Measurements from ENCODE around the gene TMEM151A. TPM values are rescaled to one million over a fixed set of nuclear protein-coding genes. Genes with fewer than 3 reads are reported as not detected.
A peak's percentile ranks its signal among the peaks of the same experiment; 100 is the strongest.
"Not testable (repeated sequence)": the region's sequence is repeated elsewhere in the genome, so short reads cannot be mapped to it uniquely, and the experiment has no call there.

The TMEM151A gene
- not detected in 2 replicates for total RNA-seq

DNA sequence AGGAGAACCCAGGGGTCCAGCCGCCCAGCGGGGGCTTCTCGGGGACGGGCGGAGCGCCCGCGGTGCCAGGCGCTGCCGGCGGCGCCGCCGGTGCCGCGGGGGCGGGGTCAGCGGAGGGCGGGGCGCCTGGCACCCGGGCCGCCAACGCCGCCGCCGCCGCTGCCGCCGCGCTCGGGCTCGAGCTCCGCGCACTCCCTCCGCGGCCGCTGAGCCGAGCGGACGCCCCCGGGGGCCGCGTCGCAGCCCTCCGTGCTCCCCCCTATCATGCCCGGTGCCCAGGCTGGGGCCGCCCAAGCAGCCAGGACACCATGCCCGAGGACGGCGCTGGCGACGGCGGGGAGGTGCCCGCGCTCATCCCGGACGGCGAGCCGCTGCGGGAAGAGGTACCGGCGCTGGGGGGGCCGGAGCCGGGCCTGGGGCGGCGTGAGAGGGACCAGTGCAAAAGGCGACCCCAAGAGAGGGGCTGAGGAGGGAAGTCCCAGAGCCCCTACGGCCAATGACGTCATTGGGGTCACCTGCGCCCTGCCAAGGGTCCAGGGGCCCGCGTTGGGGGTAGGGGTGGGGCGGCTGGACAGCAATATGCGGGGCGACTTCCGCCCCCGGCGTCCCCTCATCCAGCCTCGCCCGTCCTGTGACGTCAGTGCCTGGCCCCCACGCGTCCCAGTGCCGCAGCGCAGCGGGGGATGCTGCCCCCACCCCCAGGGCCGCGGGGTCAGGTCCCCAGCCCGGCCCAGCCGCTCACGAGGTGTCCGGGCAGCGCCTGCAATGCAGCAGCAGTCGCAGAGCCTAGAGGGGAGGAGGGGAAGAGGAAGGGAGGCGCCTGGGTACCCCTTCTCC lies at the start of gene TMEM151A:
TMEM151A (plus strand) TSS at position 189 of the 837 bp plus-strand sequence; CDS start at position 309, 120 bp downstream.
- no peak for DNase-seq (ENCODE audit: low spot score)
- Mint-ChIP-seq H3K27ac (no peak within 1 kb of the TSS), H3K27me3 (ENCODE audit: low read depth) (peaks cover 30% of the 10 kb centered on the region), H3K36me3 (ENCODE audit: low read depth) (no peaks in the 10 kb centered on the region), H3K9me3 (no peaks in the 10 kb centered on the region), H3K4me3 (ENCODE audit: low read depth) (peak within 1 kb of the TSS; percentile 49), H3K4me1 (ENCODE audit: low read depth) (peaks cover 12% of the 10 kb centered on the region)
- intact Hi-C loops (cut with micrococcal nuclease): no loop called here

DNA sequence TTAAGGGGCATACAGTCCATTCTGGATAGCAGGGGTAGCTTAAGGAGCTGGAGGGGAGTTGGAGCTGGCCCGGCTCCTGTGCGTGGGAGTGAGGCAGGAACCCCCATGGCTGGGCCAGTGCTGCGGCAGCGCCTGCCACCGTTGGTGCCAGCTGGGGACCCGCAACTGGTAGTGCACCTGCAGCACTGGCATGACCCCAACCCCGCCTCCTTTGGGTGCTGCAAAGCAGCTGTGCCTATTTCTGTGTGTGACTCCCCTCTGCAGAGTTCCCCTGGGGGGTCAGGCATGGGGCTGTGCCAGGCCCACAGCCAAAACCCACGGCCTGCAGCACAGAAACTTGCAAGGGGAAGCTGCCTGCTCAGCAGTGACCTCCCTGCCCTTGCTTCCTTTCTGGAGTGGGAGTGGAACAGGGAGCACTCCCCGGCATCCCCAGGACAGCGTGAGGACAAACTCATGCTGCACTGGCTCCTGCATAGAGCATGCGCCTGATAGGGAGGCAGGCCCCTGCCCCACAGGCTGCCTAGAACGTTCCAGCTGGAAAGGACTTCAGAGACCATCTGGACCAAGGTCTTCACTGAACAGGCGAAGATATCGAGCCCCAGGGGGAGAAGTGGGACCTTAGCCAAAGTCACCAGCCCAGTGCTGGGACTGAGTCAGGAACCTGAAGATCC lies 49.5 kb upstream of the TMEM151A start:
- Mint-ChIP-seq H3K9me3 (no peaks in the 10 kb centered on the region), H3K36me3 (ENCODE audit: low read depth) (peaks cover 34% of the 10 kb centered on the region), H3K4me3 (ENCODE audit: low read depth) (no peak overlapping the region), H3K27ac (no peak overlapping the region), H3K27me3 (ENCODE audit: low read depth) (no peaks in the 10 kb centered on the region), H3K4me1 (ENCODE audit: low read depth) (no peaks in the 10 kb centered on the region)
- DNase-seq (ENCODE audit: low spot score): no peak
- intact Hi-C loops (cut with micrococcal nuclease): no loop called here

DNA sequence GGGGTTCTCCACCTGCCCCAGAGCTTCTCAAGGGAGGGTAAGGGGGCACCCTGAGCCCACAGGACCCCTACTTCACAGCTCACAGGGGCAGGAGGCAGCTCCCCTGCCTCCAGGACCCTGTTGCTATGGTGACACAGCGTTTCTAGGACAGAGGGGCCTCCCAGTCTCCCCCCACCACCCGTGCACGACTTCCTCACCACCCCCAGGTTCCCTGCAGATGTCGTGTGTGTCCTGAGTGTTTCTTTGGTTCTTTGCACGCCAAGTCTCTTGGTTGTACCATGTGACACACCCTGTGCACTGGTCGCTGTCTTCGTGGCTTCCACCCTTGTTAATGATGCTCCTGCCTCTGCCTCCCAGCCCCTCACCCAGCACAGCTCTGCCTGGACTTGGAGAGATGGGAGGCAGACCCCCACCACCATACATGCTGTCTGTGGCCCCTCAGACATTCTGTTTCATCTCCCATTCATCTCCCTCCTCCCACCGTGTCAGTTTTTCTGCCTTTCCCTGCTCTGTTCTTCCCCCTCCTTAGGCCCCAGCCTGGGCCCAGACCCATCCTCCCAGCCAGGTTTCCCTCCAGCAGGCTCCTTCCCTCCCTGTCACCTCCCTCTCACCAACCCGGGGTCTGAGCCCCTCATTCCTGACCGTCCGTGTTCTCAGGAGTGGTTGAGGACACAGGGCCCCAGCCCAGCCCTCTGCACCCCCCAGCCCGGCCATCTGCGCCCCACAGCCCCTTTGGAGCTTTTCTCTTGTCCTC lies 47.7 kb upstream of the TMEM151A start:
- no peaks in the 10 kb centered on the region for H3K4me1 Mint-ChIP-seq (ENCODE audit: low read depth)
- H3K27me3 Mint-ChIP-seq (ENCODE audit: low read depth): no peaks in the 10 kb centered on the region
- no peaks in the 10 kb centered on the region for H3K9me3 Mint-ChIP-seq
- H3K27ac Mint-ChIP-seq: peak overlapping the region; percentile 18
- H3K4me3 Mint-ChIP-seq (ENCODE audit: low read depth): no peak overlapping the region
- intact Hi-C loops (cut with micrococcal nuclease): no loop called here
- H3K36me3 Mint-ChIP-seq (ENCODE audit: low read depth): peaks cover 28% of the 10 kb centered on the region
- DNase-seq (ENCODE audit: low spot score): no peak

DNA sequence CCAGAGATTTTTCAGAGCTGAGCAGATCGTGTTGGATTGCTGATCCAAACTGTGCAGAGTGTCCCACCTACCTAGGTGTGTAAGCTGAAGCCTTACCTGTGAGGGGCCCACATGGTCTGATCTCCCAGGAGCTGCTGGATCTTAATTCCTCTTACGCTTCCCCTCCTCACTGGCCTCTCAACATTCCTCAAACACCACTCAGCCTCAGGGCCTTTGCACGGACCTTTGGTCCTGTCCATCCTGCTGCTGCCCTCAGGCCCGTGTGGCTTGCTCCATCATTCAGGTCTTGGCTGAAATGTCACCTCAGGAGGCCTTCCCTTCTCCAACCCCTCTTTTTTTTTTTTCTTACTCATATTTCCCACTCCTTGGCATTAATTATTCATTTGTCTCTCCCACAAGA lies 44.4 kb upstream of the TMEM151A start:
- no peak for DNase-seq (ENCODE audit: low spot score)
- Mint-ChIP-seq H3K27me3 (ENCODE audit: low read depth) (no peaks in the 10 kb centered on the region), H3K4me3 (ENCODE audit: low read depth) (no peak overlapping the region), H3K4me1 (ENCODE audit: low read depth) (peaks cover 3% of the 10 kb centered on the region), H3K9me3 (no peaks in the 10 kb centered on the region), H3K36me3 (ENCODE audit: low read depth) (peaks cover 13% of the 10 kb centered on the region), H3K27ac (no peak overlapping the region)
- intact Hi-C loops (cut with micrococcal nuclease): no loop called here

DNA sequence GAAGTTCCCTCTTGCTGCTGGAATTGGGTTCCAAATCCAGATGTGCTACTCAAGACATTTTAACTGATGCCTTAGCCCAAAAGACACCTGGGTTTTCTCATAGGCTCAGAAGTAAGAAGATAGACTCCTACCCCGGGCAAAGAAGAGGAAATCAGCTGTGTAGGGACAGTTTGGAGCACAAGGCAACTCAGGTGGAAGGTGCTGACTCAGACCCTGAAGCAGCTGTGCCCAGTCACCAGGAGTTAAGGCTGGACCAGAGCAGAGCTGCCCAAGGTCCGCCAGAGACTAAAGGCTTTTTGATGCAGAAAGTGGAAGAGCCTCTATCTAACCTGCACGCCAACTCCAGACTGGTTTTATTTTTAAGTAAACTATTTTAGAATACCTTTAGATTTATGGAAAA lies 43.9 kb upstream of the TMEM151A start:
- intact Hi-C loops (cut with micrococcal nuclease): no loop called here
- DNase-seq (ENCODE audit: low spot score): no peak
- H3K4me1 Mint-ChIP-seq (ENCODE audit: low read depth): peaks cover 3% of the 10 kb centered on the region
- no peaks in the 10 kb centered on the region for H3K27me3 Mint-ChIP-seq (ENCODE audit: low read depth)
- H3K36me3 Mint-ChIP-seq (ENCODE audit: low read depth): peaks cover 10% of the 10 kb centered on the region
- H3K4me3 Mint-ChIP-seq (ENCODE audit: low read depth): no peak overlapping the region
- H3K27ac Mint-ChIP-seq: no peak overlapping the region
- no peaks in the 10 kb centered on the region for H3K9me3 Mint-ChIP-seq

- no peaks in the 10 kb centered on the region for H3K27me3 Mint-ChIP-seq (ENCODE audit: low read depth)
- intact Hi-C loops (cut with micrococcal nuclease): no loop called here
- no peak overlapping the region for H3K4me3 Mint-ChIP-seq (ENCODE audit: low read depth)
- H3K27ac Mint-ChIP-seq: no peak overlapping the region
- H3K36me3 Mint-ChIP-seq (ENCODE audit: low read depth): peaks cover 4% of the 10 kb centered on the region
- no peak for DNase-seq (ENCODE audit: low spot score)
- peaks cover 3% of the 10 kb centered on the region for H3K4me1 Mint-ChIP-seq (ENCODE audit: low read depth)
- H3K9me3 Mint-ChIP-seq: no peaks in the 10 kb centered on the region
Observed at GRCh38 chr11:66248903-66249302, 42.8 kb upstream of the TMEM151A start.

DNA sequence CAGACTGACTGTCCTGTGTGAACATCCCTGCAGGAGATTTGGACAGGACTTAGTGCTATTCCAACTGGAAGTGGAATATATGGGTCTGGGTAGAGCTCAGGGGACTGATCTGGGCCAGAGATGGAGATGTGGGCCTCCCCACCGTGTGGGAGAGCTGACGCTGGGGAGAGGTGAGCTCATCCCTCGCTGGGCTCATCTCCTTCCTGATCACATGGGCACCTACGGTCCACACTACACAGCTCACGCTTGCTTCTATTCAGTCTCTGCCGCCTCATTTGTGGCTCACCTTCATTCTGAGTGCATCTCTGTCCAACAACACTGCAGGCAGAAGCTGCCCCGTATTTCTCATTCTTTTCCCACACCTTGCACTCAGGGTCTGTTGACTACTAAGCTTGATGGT lies 39.9 kb upstream of the TMEM151A start:
- Mint-ChIP-seq H3K4me3 (ENCODE audit: low read depth) (no peak overlapping the region), H3K27ac (no peak overlapping the region)

DNA sequence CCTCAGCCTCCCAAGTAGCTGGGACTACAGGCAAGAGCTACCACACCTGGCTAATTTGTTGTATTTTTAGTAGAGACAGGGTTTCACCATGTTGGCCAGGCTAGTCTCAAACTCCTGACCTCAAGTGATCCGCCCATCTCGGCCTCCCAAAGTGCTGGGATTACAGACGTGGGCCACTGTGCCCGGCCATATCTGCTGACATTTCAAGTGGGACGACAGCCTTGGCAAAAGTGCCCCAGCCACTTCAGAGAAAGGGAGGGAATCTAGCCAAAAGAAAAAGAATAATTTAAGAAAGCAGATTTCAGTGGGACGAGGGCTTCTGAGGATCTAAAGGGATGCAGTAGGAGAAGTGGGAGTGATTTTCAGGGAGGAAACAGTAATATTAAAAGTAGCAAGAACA lies 38.6 kb upstream of the TMEM151A start:
- intact Hi-C loops (cut with micrococcal nuclease); H3K27ac Mint-ChIP-seq; H3K4me3 Mint-ChIP-seq (ENCODE audit: low read depth): not testable (repeated sequence)

More for the DNA sequence above, 39.9 kb upstream of the TMEM151A start:
- DNase-seq (ENCODE audit: low spot score): no peak
- no peaks in the 10 kb centered on the region for H3K9me3 Mint-ChIP-seq
- H3K36me3 Mint-ChIP-seq (ENCODE audit: low read depth): no peaks in the 10 kb centered on the region
- H3K27me3 Mint-ChIP-seq (ENCODE audit: low read depth): no peaks in the 10 kb centered on the region
- intact Hi-C loops (cut with micrococcal nuclease): no loop called here
- peaks cover 11% of the 10 kb centered on the region for H3K4me1 Mint-ChIP-seq (ENCODE audit: low read depth)

GRCh38 chr11:66258473-66258893 lies 33.2 kb upstream of the TMEM151A start:
- H3K9me3 Mint-ChIP-seq: no peaks in the 10 kb centered on the region

More for the DNA sequence above, 38.6 kb upstream of the TMEM151A start:
- not testable (repeated sequence) for H3K9me3 Mint-ChIP-seq; DNase-seq (ENCODE audit: low spot score); H3K36me3 Mint-ChIP-seq (ENCODE audit: low read depth); H3K27me3 Mint-ChIP-seq (ENCODE audit: low read depth)
- H3K4me1 Mint-ChIP-seq (ENCODE audit: low read depth): peaks cover 12% of the 10 kb centered on the region

GRCh38 chr11:66259225-66259624 lies 32.5 kb upstream of the TMEM151A start:
- Mint-ChIP-seq H3K27me3 (ENCODE audit: low read depth) (no peaks in the 10 kb centered on the region), H3K9me3 (no peaks in the 10 kb centered on the region), H3K4me1 (ENCODE audit: low read depth) (peaks cover 19% of the 10 kb centered on the region), H3K4me3 (ENCODE audit: low read depth) (no peak overlapping the region), H3K36me3 (ENCODE audit: low read depth) (peaks cover 38% of the 10 kb centered on the region), H3K27ac (no peak overlapping the region)
- no peak for DNase-seq (ENCODE audit: low spot score)
- intact Hi-C loops (cut with micrococcal nuclease): no loop called here

More at GRCh38 chr11:66258473-66258893, 33.2 kb upstream of the TMEM151A start:
- Mint-ChIP-seq H3K27ac (peak overlapping the region; percentile 49), H3K36me3 (ENCODE audit: low read depth) (peaks cover 34% of the 10 kb centered on the region), H3K4me1 (ENCODE audit: low read depth) (peaks cover 19% of the 10 kb centered on the region), H3K4me3 (ENCODE audit: low read depth) (peak overlapping the region; percentile 86), H3K27me3 (ENCODE audit: low read depth) (no peaks in the 10 kb centered on the region)
- intact Hi-C loops (cut with micrococcal nuclease): loop anchor here (1.0 kb wide), 1 partner anchor 36 kb away; no protein-coding TSS in a partner anchor
- DNase-seq (ENCODE audit: low spot score): no peak

GRCh38 chr11:66259956-66260355 lies 31.7 kb upstream of the TMEM151A start:
- H3K27me3 Mint-ChIP-seq (ENCODE audit: low read depth): no peaks in the 10 kb centered on the region
- H3K36me3 Mint-ChIP-seq (ENCODE audit: low read depth): peaks cover 45% of the 10 kb centered on the region
- intact Hi-C loops (cut with micrococcal nuclease): no loop called here
- peaks cover 19% of the 10 kb centered on the region for H3K4me1 Mint-ChIP-seq (ENCODE audit: low read depth)
- H3K9me3 Mint-ChIP-seq: no peaks in the 10 kb centered on the region
- H3K27ac Mint-ChIP-seq: no peak overlapping the region
- H3K4me3 Mint-ChIP-seq (ENCODE audit: low read depth): no peak overlapping the region
- DNase-seq (ENCODE audit: low spot score): no peak

- DNase-seq (ENCODE audit: low spot score): no peak
- H3K4me1 Mint-ChIP-seq (ENCODE audit: low read depth): peaks cover 14% of the 10 kb centered on the region
- no peak overlapping the region for H3K27ac Mint-ChIP-seq
- intact Hi-C loops (cut with micrococcal nuclease): no loop called here
- H3K27me3 Mint-ChIP-seq (ENCODE audit: low read depth): no peaks in the 10 kb centered on the region
- H3K36me3 Mint-ChIP-seq (ENCODE audit: low read depth): peaks cover 45% of the 10 kb centered on the region
- no peaks in the 10 kb centered on the region for H3K9me3 Mint-ChIP-seq
- H3K4me3 Mint-ChIP-seq (ENCODE audit: low read depth): no peak overlapping the region
Observed at GRCh38 chr11:66261578-66261977, 30.1 kb upstream of the TMEM151A start.

Data from activated T-helper 2 cell treated with anti-CD3 and anti-CD28 coated beads, Interferon-gamma antibody, Interleukin-2, Interleukin-4, amounts not matched to agents 10 μg/mL and 5 μg/mL and 100 μg/mL, durations not matched to agents 14 hours and 24 hours and 36 hours (primary cell).